Measurements from ENCODE around the gene NUDT21.

DNA sequence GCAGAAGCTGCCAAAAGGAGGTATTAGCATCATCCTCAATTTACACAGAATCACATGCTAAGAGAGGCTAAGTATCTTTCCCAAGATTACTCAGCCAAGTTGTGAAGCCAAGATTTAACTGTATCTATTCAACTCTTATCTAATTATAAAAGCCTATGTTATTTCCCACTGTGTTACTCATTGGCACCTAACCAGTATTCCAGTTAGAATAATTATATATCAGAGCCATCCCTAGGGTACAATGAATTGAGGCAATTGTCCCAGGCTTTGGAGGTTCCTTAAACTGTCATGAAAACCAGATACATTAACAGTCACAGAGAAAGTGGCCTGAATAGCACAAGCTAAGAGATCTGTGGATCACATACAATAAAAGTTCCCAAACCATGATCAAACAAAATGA lies 14.9 kb downstream of the NUDT21 start:
- no peak for TF ChIP-seq ELF4 (IDR thresholded peaks at IDR 0.05)
- no peak for TF ChIP-seq ARNT (IDR thresholded peaks at IDR 0.05)
- no peak for TF ChIP-seq BHLHE40 (IDR thresholded peaks at IDR 0.05; ENCODE audit: borderline replicate concordance)
- no peak for TF ChIP-seq SP1 (IDR thresholded peaks at IDR 0.05)
- TF ChIP-seq NFRKB (IDR thresholded peaks at IDR 0.05): no peak
- TF ChIP-seq FOXK2 (IDR thresholded peaks at IDR 0.05): no peak
- no peak for TF ChIP-seq HDGF (IDR thresholded peaks at IDR 0.05; ENCODE audit: borderline replicate concordance)
- TF ChIP-seq ZNF384 (IDR thresholded peaks at IDR 0.05): no peak
- no peak for TF ChIP-seq LEF1 (IDR thresholded peaks at IDR 0.05; ENCODE audit: borderline replicate concordance)
- no peak for TF ChIP-seq TARDBP (IDR thresholded peaks at IDR 0.05)

All from HEK293T (cell line).